ENCODE results near the gene FMN1.

GRCh38 chr15:33008284-33008995, 186.1 kb downstream of the FMN1 start:
- TF ChIP-seq CTCF (IDR thresholded peaks at IDR 0.05; ENCODE audit: poor library complexity, severe bottlenecking): no peak
- TF ChIP-seq EP300 (conservative IDR thresholded peaks at IDR 0.05; ENCODE audit: poor library complexity, severe bottlenecking): no peak
- no peak for TF ChIP-seq RAD21 (conservative IDR thresholded peaks at IDR 0.05)
